ENCODE results near the gene NHLRC1.

DNA sequence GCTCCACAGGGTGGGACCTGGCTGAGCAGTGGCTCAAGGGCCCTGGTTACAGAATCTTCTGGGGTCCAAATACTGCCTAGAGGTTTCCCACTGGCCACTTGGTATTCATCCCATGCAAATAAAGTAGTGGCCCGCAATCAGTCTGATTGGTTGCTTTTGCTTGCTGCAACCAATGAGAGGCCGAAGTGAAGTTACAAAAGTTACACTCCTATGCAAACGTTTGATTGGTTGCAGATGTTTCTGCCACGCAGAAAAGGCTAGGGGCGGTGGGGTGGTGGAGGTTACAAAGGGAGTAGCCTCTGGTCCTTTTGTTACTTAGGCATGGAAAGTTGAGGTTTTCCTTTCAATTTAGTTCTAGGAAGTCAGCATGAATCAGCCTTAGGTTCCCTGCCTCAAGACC is 3.6 kb upstream of the NHLRC1 start:
- no peak for TF ChIP-seq FOXK2 (IDR thresholded peaks at IDR 0.05)
- TF ChIP-seq SUZ12 (IDR thresholded peaks at IDR 0.05) = no peak
- TF ChIP-seq SP1 (IDR thresholded peaks at IDR 0.05) = no peak
- TF ChIP-seq BHLHE40 (IDR thresholded peaks at IDR 0.05; ENCODE audit: borderline replicate concordance) = no peak
- TF ChIP-seq HDGF (IDR thresholded peaks at IDR 0.05; ENCODE audit: borderline replicate concordance) = no peak
- no peak for TF ChIP-seq ARNT (IDR thresholded peaks at IDR 0.05)
- TF ChIP-seq L3MBTL2 (conservative IDR thresholded peaks at IDR 0.05) = no peak
- TF ChIP-seq FOXM1 (IDR thresholded peaks at IDR 0.05; ENCODE audit: borderline replicate concordance) = no peak
- no peak for TF ChIP-seq FOXA1 (IDR thresholded peaks at IDR 0.05)
- no peak for TF ChIP-seq CTBP1 (IDR thresholded peaks at IDR 0.05; ENCODE audit: borderline replicate concordance)

All from HEK293T (cell line).